AG04450 (cell line): ENCODE measurements around the gene TSPAN1. TPM values are rescaled to one million over a fixed set of nuclear protein-coding genes. Genes with fewer than 3 reads are reported as not detected.

Experiments
- CTCF ChIA-PET: fragments of 300-600, 350-600 bp; formaldehyde crosslinking; extraction: SDS; loops from one replicate; lab custom pipeline; 2022; ENCODE audit warnings: antibody characterized with exemption, inconsistent platforms; lab: Charles Lee
- POLR2A ChIA-PET: fragments of 350-600 bp; formaldehyde crosslinking; extraction: SDS; loops from one replicate; lab custom pipeline; 2021; ENCODE audit warnings: antibody characterized with exemption, inconsistent platforms; lab: Yijun Ruan, JAX
- DNase-seq: peaks from one replicate; pipeline ENCODE4 v3.0.0-alpha.2; 2011; ENCODE audit warnings: low read depth, low spot score
- H3K27ac ChIP-seq: one replicate; pipeline ENCODE4 v1.5.1; 2012; ENCODE audit warnings: low read depth, low read length, control low read depth
- H3K27me3 ChIP-seq: one replicate; pipeline ENCODE4 v1.6.0; 2012; ENCODE audit warnings: low read length; ENCODE audit not compliant: control insufficient read depth, insufficient read depth
- H3K4me3 ChIP-seq: 2 replicates; pipeline ENCODE4 v1.5.1; 2011; ENCODE audit warnings: mild to moderate bottlenecking, low read depth, low read length, control low read depth
- H3K9me3 ChIP-seq: 2 replicates; pipeline ENCODE4 v1.5.1; 2012; ENCODE audit warnings: low read length; ENCODE audit not compliant: control insufficient read depth, insufficient read depth
- CTCF ChIP-seq: IDR thresholded peaks from 2 replicates; pipeline ENCODE4 v1.5.1; 2011; ENCODE audit warnings: low read depth, low read length, control low read depth, inconsistent platforms
- polyA plus RNA-seq: library from polyadenylated mRNA; depleted of rRNA; stranded (reverse); fragments of >200 nt; gene quantifications from 2 replicates; pipeline ENCODE4 v1.2.3, GENCODE V29; 2011

The TSPAN1 gene
- polyA plus RNA-seq, 1 experiment = 0.43 TPM

- Histone ChIP-seq H3K4me3 (no peak overlapping the region), H3K9me3 (no peaks in the 10 kb centered on the region), H3K27me3 (no peaks in the 10 kb centered on the region), H3K27ac (peak overlapping the region; percentile 31)
- no peak for DNase-seq
- CTCF ChIA-PET = interaction anchor here (1.1 kb wide), 1 partner anchor 12 kb away, joined by 9 read pairs; no protein-coding TSS in a partner anchor
- POLR2A ChIA-PET = interaction anchor here (0.6 kb wide), 1 partner anchor 262 kb away, joined by 7 read pairs; no protein-coding TSS in a partner anchor
- no peak for TF ChIP-seq CTCF
Observed at GRCh38 chr1:46190539-46190938, 15.7 kb downstream of the TSPAN1 start.

GRCh38 chr1:46191033-46191701 is 16.3 kb downstream of the TSPAN1 start:
- Histone ChIP-seq H3K4me3 (no peak overlapping the region), H3K27me3 (no peaks in the 10 kb centered on the region), H3K27ac (peak overlapping the region; percentile 31), H3K9me3 (no peaks in the 10 kb centered on the region)
- no peak for TF ChIP-seq CTCF
- ChIA-PET CTCF (interaction anchor here (0.8 to 2.0 kb wide), 3 partner anchors 10 to 40 kb away, joined by 3 to 9 read pairs (median 4); no protein-coding TSS in a partner anchor), POLR2A (interaction anchor here (1.3 kb wide), 1 partner anchor 59 kb away, joined by 4 read pairs; the partner anchor contains the start of gene PIK3R3)
- DNase-seq = no peak

- DNase-seq = no peak
- CTCF ChIA-PET = interaction anchor here (0.6 to 2.0 kb wide), 4 partner anchors 10 to 39 kb away, joined by 3 to 4 read pairs (median 4); no protein-coding TSS in a partner anchor
- Histone ChIP-seq H3K27ac (no peak overlapping the region), H3K4me3 (no peak overlapping the region), H3K27me3 (no peaks in the 10 kb centered on the region), H3K9me3 (no peaks in the 10 kb centered on the region)
- no peak for TF ChIP-seq CTCF
- POLR2A ChIA-PET = interaction anchor here (1.3 kb wide), 1 partner anchor 60 kb away, joined by 4 read pairs; the partner anchor contains the start of gene PIK3R3
Observed at GRCh38 chr1:46192171-46192570, 17.3 kb downstream of the TSPAN1 start.

- CTCF ChIA-PET = interaction anchor here (1.0 to 2.0 kb wide), 2 partner anchors 13 to 30 kb away, joined by 4 to 5 read pairs; no protein-coding TSS in a partner anchor
- no peak for TF ChIP-seq CTCF
- no peaks in the 10 kb centered on the region for H3K27me3 ChIP-seq
- no peak for DNase-seq
- no peaks in the 10 kb centered on the region for H3K9me3 ChIP-seq
- H3K27ac ChIP-seq = no peak overlapping the region
- POLR2A ChIA-PET = no interaction called here
- H3K4me3 ChIP-seq = no peak overlapping the region
Observed at GRCh38 chr1:46193285-46193684, 18.4 kb downstream of the TSPAN1 start.
